Right renal cortex interstitium (tissue), 3 donors: ENCODE data around the gene DACH1. TPM values are rescaled to one million over a fixed set of nuclear protein-coding genes. Genes with fewer than 3 reads are reported as not detected.

Experiments
- DNase-seq, 3 donors: peaks; one replicate each; pipeline ENCODE4 v3.0.0-alpha.2; 2013; ENCODE audit warnings: low read depth in 3 of 3, low spot score in 2 of 3
- polyA plus RNA-seq, 3 donors: library from polyadenylated mRNA; unstranded; fragments of 120-200 nt; gene quantifications; one replicate each; pipeline ENCODE4 v1.2.1, GENCODE V29; 2013; ENCODE audit not compliant: insufficient read length in 3 of 3

The DACH1 gene
- polyA plus RNA-seq, 3 donors, result 104 to 121 (median 109) TPM

GRCh38 chr13:71830736-71831135 is 36.3 kb downstream of the DACH1 start:
- no peak for DNase-seq

GRCh38 chr13:71830323-71830722 is 36.7 kb downstream of the DACH1 start:
- DNase-seq, result no peak

GRCh38 chr13:71829547-71829946 is 37.5 kb downstream of the DACH1 start:
- DNase-seq, result no peak

GRCh38 chr13:71828564-71828963 is 38.4 kb downstream of the DACH1 start:
- no peak for DNase-seq

- DNase-seq, result no peak
Observed at GRCh38 chr13:71828117-71828516, 38.9 kb downstream of the DACH1 start.

GRCh38 chr13:71827241-71827640 is 39.8 kb downstream of the DACH1 start:
- DNase-seq, result no peak

- DNase-seq, result no peak
Observed at GRCh38 chr13:71820699-71821098, 46.3 kb downstream of the DACH1 start.

GRCh38 chr13:71817335-71817734 is 49.7 kb downstream of the DACH1 start:
- no peak for DNase-seq

GRCh38 chr13:71814806-71815360 is 52.1 kb downstream of the DACH1 start:
- no peak for DNase-seq

- no peak for DNase-seq
Observed at GRCh38 chr13:71813187-71813586, 53.8 kb downstream of the DACH1 start.

- DNase-seq, result no peak
Observed at GRCh38 chr13:71811344-71811743, 55.7 kb downstream of the DACH1 start.

- no peak for DNase-seq
Observed at GRCh38 chr13:71808708-71809107, 58.3 kb downstream of the DACH1 start.

GRCh38 chr13:71806886-71807285 is 60.1 kb downstream of the DACH1 start:
- no peak for DNase-seq

GRCh38 chr13:71803066-71803465 is 63.9 kb downstream of the DACH1 start:
- DNase-seq, result no peak

- DNase-seq, result no peak
Observed at GRCh38 chr13:71801781-71802180, 65.2 kb downstream of the DACH1 start.

- no peak for DNase-seq
Observed at GRCh38 chr13:71801165-71801760, 65.7 kb downstream of the DACH1 start.

- no peak for DNase-seq
Observed at GRCh38 chr13:71799324-71799723, 67.7 kb downstream of the DACH1 start.

- DNase-seq, result no peak
Observed at GRCh38 chr13:71798707-71799106, 68.3 kb downstream of the DACH1 start.

- DNase-seq, result no peak
Observed at GRCh38 chr13:71797517-71797916, 69.5 kb downstream of the DACH1 start.

GRCh38 chr13:71789693-71790329 is 77.2 kb downstream of the DACH1 start:
- DNase-seq, result no peak

GRCh38 chr13:71789037-71789436 is 78.0 kb downstream of the DACH1 start:
- no peak for DNase-seq

GRCh38 chr13:71787414-71787813 is 79.6 kb downstream of the DACH1 start:
- DNase-seq, result no peak
